Activated effector memory CD4-positive, alpha-beta T cell treated with anti-CD3 and anti-CD28 coated beads, Interleukin-2, amount 50 U/mL, for 16 hours (primary cell): ENCODE measurements around the gene ZC3H18.

Experiments
- DNase-seq: peaks from one replicate; pipeline ENCODE4 v3.0.0-alpha.2; 2020

Gene ZC3H18

DNA sequence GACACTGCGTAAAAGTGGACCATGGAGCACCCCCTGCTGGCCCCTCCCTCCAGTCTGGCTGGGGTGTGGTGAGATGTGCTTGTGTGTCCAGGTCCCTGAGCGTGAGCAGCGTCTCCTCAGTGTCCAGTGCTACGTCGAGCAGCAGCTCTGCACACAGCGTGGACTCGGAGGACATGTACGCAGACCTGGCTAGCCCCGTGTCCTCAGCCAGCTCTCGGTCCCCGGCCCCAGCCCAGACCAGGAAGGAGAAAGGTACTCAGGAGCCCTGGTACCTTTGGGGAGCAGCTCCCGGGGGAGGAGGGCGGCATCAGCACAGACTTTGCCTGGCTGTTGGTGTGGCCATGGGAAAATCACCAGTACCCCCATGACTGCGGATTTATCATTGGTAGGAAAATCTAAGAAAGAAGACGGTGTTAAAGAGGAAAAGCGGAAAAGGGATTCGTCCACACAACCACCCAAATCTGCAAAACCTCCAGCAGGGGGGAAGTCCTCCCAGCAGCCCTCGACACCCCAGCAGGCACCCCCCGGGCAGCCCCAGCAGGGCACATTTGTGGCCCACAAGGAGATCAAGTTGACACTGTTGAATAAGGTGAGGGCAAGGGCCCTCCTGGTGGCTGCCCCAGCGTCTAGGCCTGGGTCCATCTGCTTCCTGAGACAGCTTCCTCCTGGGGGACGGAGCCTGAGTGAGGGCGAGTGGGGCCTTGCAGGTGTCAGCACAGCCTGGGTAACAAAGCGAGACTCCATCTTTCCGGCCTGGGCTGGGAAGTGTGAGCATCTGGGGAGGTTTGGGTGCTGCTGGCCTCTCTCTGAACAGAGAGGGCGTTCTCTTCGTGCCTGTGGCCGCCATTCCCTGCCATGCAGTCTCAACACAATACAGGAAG, 57.6 kb downstream of the ZC3H18 start:
- no peak for DNase-seq

DNA sequence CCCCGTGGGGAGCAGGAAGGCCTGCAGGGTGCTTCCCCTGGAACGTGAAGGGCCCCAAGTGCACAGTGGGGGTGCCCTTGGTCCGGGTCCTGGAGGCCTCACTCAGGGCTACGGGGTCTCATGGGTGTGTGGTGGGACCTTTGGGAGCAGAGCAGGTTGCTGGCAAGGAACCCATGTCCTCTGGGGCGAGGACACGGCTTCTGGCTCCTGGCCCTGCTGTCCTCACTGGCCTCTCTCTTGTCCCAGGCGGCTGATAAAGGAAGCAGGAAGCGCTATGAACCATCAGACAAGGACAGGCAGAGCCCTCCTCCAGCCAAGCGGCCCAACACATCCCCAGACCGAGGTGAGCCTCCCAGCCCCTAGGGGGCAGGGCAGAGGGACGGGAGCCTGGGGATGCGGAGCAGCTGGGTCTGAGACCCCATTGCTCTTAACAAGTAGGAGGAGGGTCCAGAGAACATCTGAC, 58.3 kb downstream of the ZC3H18 start:
- no peak for DNase-seq

DNA sequence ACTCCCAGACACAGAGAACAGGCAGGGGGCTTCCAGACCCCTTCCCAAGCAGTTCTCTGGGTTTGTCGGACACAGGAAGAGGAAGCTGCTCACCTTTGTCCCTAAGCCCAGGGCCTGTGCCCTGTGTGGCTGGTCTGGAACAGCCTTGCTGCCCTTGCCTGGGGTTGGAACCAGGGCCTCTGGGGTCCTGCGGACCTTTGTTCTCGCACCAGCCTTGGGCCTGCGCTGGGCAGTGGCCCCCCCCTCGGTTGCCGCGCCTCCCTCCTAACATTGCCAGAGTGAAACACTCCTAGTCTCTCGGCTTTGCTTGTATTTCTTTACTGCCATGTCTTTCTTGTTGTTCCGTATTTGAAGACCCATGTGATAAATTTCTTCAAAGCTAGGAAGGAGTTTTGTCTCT, 59.6 kb downstream of the ZC3H18 start:
- DNase-seq, result no peak

DNA sequence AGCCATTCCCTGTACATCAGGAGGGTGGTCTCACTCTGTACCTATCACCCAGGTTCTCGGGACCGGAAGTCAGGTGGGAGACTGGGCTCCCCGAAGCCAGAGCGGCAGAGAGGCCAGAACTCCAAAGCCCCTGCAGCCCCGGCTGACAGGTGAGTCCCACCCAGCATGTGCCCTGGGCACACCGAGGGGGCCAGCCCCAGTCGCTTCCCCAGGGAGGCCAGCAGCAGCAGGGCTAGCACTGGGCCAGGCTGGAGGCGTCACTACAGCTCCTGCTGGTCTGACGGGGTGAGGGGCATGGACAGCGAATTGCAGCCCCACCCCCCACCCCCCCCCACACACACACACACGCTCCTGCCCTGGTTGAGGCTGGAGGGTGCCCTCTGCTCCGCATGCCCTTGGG, 60.2 kb downstream of the ZC3H18 start:
- DNase-seq, result no peak

DNA sequence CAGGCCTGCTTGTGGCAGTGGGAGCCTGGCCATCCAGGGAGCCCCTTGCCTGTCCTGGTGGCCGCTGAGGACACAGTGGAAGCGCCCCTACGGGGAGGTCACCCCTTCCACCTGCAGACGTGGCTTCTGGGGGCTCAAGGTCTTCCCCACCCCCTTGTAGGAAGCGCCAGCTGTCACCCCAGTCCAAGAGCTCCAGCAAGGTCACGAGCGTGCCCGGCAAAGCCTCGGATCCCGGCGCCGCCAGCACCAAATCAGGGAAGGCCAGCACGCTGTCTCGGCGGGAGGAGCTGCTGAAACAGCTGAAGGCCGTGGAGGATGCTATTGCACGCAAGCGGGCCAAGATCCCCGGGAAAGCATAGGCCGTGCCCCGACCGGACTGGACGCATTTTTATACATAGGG, 60.7 kb downstream of the ZC3H18 start:
- DNase-seq, result no peak

DNA sequence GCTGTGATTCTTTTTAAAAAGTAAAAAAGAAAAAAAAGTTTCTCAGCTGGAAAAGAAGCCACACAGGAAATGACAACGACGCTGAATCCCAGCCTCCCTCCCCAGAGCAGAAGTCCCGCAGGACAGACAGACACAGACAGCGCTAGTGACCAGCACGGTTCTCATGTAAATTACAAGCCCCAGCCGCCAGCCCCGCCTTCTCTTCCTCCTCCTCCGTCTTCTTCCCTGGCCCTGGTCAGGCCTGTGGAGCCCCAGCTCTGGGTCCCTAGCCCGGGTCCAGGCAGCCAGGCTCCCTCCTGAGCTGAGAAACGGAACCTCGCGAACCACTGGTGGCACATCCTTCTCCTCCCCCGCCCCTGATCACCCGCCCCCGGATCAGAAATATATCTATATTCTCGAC, 61.2 kb downstream of the ZC3H18 start:
- DNase-seq, result no peak

DNA sequence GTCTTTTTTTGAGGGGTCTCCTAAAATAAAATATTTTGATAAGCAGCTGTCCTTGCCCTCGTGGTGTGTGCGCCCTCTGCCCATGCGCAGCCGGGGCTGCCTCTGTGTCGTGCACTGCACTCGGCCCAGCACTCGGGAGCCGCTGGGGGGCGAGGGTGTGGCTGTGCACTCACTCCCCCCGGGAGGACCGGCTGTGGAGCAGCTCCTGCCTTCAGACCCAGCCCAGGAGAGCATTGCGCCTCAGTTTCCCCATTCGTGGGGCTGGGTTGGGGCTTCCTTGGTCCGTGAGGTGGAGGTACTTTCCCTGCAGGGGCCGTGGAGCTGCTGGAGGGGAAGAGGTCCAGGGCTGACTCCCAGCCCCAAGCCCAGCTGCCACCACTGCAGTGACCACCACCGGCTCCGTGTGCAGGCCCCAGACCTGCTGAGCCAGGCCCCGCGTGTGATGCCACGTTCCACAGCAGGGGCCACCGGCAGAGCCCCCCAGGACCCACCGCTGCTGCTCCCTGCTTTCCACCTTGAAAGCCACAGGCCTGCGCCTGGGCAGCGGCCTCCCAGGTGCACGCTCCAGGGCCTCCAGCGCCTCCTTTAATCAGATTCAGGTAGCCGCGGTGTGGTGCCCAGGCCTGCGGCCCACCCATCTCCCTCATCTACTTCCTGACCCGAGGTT, 61.9 kb downstream of the ZC3H18 start:
- no peak for DNase-seq

DNA sequence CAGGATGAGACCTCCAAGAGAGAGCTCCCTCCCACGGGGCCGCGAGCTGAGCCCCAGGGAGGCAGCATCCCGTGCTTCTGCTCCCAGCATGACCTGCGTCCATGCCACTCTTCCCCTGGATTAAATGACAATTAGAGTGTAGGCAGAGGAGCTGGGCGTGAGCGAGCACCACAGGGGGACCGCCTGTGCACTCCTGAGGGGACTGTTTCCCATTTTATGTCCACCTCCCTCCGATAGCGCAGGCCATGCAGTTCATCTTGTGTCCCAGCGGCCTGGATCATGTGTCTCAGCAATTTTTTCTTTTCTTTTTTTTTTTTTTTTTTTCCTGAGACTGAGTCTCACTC, 62.4 kb downstream of the ZC3H18 start:
- DNase-seq, result no peak

DNA sequence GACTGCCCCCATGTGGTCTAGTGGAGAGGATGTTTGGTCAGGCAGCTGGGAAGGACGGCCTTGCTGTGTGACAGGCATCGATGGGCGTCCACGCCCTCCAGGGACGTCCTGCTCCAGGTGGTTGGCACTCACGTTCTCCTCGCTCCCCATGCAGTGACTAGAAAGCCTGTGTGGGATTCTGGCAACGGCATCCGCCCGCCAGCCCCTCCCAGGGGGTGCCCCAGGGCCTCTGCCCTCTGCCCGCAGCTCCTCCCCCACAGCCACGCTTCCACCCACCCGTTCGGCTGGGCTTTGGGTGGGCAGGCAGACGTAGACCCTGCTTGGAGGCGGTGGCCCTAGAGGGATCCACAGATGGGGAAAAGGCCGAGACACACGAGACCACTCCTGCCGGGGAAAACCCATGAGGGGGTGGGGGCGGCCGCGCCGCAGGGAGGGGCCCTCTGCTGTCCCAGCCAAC, 63.5 kb downstream of the ZC3H18 start:
- peak; percentile 83 for DNase-seq

DNA sequence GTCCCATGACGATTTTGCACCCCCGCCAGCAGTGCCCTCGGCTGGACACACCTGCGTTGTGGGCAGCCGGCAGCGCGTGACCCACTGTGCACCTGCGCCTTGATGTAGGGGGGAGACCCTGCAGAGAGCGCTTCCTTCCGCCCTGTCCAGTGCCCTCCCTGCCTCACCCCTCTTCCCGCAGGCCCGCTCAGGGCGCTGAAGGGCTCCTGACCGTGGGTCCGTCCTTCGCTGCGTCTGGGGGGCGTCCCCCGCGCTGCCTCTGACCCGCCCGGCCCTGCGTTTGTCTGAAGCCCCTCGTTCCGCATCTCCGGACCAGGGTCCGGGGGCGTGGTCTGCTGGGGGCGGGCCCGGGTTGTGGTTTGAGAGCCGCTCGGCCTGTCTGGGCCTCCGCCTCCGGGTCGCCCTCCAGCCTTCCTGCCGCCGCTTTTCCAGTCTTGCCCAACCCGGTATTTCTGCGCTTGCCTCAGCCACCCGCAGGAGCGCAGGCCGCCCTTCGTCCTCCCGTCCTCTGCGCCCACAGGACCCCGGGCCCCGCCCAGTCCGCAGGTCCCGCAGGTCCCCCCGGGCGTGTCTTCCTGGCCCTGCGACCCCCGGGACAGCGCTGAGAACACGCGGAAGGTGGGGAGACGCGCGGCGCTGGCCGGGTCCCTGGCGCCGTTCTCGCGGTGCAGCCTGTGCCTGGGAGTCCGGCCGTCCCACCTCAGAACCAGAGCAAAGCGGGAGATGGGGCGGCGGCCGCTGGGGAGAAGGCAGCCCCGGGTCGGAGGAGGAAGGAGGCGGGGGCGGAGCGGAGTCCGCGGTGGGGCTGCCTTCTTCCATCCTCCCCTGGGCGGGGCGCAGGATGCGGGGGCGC, 64.2 kb downstream of the ZC3H18 start:
- peak; percentile 85 for DNase-seq

DNA sequence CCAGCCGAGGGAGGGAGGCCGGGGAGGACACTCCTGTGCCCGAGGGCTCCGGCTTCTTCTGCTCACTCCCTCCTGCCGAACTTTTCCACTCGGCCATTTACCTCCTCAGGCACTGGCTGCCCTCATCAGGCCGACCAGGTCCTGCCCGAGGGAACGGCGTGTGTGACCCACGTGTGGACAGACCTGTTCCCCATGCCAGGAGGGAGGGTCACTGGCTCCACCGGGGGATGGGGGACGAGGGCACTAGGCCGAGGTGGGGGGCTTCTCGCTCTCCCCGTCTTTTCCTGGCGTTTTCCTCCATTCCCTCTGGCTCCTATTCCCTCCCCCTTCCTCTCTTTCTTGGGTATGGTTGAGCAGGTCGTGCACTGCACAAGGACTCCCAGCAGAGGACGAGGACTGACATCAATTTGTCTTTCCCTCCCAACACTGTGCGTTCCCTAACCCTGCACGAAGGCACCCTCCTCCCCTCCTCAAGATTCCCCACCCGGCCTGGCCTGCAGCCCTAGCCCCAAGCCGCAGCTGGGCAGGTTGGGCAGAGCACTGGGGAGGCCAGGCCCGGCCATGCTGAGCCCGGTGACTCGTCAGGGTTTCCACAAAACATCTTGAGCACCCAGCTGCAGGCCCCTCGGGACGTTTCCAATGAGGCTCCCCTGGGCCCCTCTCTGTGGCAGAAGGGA, 64.9 kb downstream of the ZC3H18 start:
- no peak for DNase-seq

DNA sequence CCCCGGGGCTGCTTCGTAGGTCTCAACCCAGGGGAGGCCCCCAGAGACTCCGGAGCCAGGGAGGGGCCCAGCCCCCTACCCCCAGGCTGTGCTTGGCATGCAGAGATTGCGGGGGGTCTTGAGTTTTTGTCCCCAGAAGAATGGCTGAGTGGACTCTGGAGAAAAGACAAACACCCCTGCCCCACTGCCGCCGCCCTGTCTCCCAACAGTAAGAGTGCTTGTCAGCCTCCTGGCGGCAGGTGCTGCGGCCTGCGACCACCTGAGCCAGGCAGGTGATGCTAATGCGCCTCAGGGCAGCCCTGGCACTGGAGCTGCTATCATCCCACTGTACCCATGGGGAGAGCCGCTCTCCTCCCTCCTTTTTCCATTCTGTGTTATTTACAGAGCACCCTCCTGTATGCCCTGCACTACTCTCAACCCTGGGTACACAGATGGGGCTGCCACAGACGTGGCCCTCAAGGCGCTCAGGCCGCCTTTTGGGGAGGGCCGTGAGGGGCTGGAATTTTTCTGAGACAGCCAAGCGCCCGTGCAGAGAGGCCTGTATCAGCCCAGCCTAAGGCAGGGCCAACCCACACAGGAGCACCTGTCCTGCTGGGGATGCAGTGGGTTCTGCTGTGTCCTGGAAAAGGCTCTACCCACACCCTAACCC, 65.6 kb downstream of the ZC3H18 start:
- no peak for DNase-seq

DNA sequence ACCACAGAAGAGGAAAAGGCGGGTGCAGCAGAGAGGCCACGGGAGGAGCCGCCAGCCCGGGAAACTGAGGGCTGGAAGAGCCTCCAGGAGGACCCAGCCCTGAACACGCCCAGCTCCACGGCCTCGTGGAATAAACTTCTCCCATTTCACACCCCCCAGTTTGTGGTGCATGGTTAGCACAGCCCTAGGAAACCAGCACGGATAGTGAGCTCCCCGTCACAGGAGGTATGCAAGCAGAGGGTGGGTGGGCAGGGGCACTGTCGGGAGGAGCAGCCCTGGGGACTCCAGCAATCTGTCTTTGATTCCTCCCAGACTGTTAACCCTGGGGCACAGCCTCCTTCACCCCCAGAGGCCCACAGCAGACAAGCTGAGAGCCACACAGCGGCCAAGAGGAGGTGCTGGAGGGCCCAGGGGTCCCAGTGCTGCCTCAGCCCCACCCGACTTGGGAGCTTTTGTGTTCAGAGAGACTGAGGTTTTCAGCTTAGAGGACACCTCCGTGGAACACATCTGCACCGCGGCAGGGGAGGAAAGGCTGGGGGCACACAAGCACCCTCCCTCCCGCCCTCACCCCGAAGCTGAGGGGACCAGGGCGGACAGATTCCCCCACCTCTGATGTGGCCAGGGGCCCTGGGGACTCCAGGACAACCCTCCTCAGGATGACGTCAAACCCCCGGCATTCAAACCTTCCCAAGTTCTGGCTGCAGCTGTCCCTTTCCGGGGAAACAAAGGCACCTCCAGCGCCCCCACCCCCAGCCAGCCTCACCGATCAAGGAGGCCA, 66.5 kb downstream of the ZC3H18 start:
- DNase-seq, result no peak

DNA sequence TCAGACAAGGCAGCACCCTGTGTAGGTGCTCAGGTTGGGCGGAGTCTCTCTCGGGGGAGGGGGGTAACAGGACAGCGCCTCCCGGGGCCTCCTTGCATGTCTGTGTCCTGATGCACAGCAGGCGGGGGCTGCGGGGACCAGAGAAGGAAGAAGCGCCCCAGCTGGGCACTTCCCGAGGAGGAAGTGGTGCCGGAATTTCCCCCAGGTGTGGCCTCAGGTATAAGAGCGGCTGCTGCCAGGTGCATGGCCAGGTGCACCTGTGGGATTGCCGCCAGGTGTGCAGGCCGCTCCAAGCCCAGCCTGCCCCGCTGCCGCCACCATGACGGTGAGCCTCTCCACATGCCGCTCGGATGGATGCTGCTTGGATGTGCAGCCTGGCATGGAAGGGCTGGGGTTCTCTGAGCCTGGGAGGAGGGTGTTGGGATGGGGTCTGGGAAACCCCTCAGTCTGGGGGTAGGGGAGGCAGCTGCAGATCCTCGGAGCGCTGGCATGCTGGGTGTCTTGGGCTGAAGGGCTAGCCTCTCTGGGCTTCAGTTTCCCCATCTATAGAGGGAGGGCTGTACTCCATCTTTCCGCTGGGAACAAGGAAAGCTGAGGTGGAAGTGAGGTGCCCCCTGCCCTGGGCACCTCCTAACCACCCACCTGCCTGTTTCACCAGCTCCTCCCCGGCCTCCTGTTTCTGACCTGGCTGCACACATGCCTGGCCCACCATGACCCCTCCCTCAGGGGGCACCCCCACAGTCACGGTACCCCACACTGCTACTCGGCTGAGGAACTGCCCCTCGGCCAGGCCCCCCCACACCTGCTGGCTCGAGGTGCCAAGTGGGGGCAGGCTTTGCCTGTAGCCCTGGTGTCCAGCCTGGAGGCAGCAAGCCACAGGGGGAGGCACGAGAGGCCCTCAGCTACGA, 68.4 kb downstream of the ZC3H18 start, which contains the start of gene IL17C:
Gene IL17C (plus strand): TSS at position 250 of the 908 bp plus-strand sequence. CDS start 70 bp downstream, at position 320.
- no peak for DNase-seq

DNA sequence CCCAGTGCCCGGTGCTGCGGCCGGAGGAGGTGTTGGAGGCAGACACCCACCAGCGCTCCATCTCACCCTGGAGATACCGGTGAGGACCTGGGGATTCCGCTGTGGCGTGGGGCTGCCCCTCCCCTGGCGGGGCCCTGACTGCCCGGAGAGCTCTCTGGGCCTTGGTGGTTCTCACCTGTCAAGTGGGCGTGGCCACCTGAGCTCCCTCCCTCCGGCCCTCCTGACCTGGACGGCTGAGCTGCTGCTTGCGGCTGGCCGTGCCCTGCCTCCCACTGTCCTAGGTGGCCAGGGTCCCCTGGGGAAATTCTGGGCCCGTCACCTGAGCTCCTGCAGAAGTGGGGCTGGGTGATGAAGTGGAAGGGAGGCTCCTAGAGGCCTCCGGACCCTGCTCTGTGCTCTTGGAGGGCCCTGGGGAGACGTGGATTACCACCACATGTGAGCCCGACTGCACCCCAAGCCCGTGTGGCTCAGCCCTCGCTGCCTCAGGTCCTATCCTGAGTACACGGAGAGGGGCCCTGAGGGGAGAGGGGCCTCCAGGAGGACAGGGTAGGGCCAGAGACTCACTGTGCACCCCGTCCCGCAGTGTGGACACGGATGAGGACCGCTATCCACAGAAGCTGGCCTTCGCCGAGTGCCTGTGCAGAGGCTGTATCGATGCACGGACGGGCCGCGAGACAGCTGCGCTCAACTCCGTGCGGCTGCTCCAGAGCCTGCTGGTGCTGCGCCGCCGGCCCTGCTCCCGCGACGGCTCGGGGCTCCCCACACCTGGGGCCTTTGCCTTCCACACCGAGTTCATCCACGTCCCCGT, 69.2 kb downstream of the ZC3H18 start:
- no peak for DNase-seq

DNA sequence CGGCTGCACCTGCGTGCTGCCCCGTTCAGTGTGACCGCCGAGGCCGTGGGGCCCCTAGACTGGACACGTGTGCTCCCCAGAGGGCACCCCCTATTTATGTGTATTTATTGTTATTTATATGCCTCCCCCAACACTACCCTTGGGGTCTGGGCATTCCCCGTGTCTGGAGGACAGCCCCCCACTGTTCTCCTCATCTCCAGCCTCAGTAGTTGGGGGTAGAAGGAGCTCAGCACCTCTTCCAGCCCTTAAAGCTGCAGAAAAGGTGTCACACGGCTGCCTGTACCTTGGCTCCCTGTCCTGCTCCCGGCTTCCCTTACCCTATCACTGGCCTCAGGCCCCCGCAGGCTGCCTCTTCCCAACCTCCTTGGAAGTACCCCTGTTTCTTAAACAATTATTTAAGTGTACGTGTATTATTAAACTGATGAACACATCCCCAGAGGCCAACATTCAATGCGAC, 69.9 kb downstream of the ZC3H18 start:
- no peak for DNase-seq

DNA sequence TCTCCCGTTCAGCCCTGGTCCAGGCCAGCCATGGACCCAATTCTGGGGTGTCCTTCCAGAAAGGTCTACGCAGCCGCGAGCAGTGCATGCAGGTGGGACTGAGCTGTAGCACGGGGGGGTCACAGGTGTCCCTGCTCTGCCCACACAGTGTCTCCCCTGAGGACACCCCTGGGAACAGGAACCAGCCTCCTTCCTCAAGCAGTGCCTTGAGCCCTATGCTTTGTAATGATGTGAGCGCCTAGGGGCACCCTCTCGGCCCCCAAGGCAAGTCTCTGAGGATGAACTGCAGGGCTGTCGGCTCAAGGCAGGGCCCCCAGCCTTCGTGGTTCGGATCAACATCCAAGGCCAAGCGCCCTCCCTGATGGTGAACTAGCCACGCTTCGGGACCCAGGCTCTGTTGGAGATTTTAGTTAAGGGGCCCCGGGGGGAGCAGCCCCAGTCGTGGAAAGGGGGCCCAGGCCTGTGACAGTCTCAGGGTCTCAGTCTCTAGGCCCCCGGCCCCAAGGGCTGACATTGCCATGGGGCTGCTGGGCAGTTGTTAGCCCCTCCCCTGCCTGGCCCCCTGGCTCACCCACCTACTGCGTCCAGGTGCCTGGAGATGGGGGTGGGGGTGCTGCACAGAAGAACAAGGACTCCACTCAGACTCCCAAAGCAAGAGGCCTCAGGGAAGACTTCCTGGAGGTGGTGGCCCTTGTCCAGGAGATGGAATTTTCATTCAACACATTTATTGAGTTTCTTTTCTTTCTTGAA, 70.5 kb downstream of the ZC3H18 start:
- DNase-seq, result no peak

DNA sequence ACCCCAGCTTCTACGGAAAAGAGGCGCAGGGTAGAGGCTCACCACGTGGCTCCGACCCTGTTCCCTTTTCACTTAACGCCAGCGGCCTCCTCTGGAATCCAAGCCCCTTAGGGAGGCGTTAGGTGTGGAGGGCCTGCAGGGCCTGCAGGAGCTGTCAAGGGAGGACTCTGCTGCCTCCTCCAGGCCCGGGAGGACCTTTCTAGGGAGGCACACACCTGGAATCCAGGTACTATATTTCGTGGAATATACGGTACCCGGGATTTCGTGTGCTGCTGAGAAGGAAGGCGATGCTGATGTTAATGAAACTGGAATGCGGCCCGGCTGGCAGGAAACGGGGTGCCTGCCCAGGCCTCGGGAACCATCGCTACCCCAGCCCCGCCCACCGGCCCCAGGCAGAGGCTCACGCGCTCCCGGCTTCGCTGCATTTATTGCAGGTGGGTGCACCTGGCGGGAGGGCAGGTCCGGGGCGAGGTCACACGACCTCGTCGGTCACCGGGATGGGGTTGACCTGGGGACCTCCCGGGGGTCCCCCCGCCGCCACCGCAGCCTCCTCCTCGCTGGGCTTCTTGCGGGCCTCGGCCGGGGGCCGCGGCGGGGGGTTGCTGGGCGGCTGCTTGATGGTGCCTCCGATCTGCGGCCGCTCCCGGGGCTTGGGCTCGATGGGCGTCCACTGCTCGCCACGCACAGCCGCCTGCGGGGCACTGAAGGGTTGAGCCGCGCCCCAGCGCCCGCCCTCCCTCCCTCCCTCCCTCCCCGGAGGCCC, 72.9 kb downstream of the ZC3H18 start:
- no peak for DNase-seq
